Panc1 (cell line): ENCODE data around the gene NUB1. TPM values are rescaled to one million over a fixed set of nuclear protein-coding genes. Genes with fewer than 3 reads are reported as not detected.

Source experiments
- ATAC-seq: fragments of 200-7000 bp; cut with Tn5 transposase; 2 replicates; pipeline ENCODE4 v1.9.1; 2020; ENCODE audit warnings: mild to moderate bottlenecking, moderate library complexity
- BruUV-seq: library from RNA; stranded (reverse); fragments of 400-500 nt; replicated peaks from 2 replicates; lab custom pipeline; 2021; lab: Mats Ljungman, UMichigan
- CTCF ChIA-PET: fragments of 300-600 bp; sonication (Branson Sonifier 250); formaldehyde crosslinking; loops from one replicate; lab custom pipeline; 2022; ENCODE audit warnings: antibody characterized with exemption; lab: Charles Lee
- POLR2A ChIA-PET: fragments of 300-600 bp; sonication (Branson Sonifier 250); formaldehyde crosslinking; loops from one replicate; lab custom pipeline; 2022; ENCODE audit warnings: antibody characterized with exemption; lab: Charles Lee
- DNase-seq: peaks from one replicate; pipeline ENCODE4 v3.0.0-alpha.2; 2010; ENCODE audit warnings: low read depth, low spot score
- H3K27ac ChIP-seq: 2 replicates; pipeline ENCODE4 v1.5.1; 2011; ENCODE audit warnings: mild to moderate bottlenecking, low read length, inconsistent platforms
- H3K27me3 ChIP-seq: fragments of 200-500 bp; sonication (Bioruptor generic); 2 replicates; pipeline ENCODE4 v1.6.0; 2014; ENCODE audit warnings: low read length, inconsistent platforms; ENCODE audit not compliant: control insufficient read depth, insufficient read depth
- H3K36me3 ChIP-seq: fragments of 200-500 bp; sonication (Bioruptor generic); 2 replicates; pipeline ENCODE4 v1.5.1; 2014; ENCODE audit warnings: inconsistent platforms, mild to moderate bottlenecking, low read length, moderate library complexity; ENCODE audit not compliant: control insufficient read depth, insufficient read depth
- H3K4me1 ChIP-seq: 2 replicates; pipeline ENCODE4 v1.5.1; 2011; ENCODE audit warnings: inconsistent platforms, mild to moderate bottlenecking, low read length, moderate library complexity; ENCODE audit not compliant: control insufficient read depth, insufficient read depth
- H3K4me3 ChIP-seq, 2 experiments: 2 replicates each; pipeline ENCODE4 v1.5.1; 2011 to 2012; ENCODE audit warnings: low read depth in 2 of 2, low read length in 2 of 2, mild to moderate bottlenecking in 2 of 2, inconsistent platforms in 1 of 2, moderate library complexity in 1 of 2
- H3K9me3 ChIP-seq: fragments of 200-500 bp; sonication (Bioruptor generic); 2 replicates; pipeline ENCODE4 v1.5.1; 2014; ENCODE audit warnings: low read depth, mild to moderate bottlenecking, inconsistent platforms, low read length, moderate library complexity; ENCODE audit not compliant: control insufficient read depth, insufficient read depth
- CTCF ChIP-seq: fragments of 450-650 bp; IDR thresholded peaks from 2 replicates; pipeline ENCODE4 v1.5.1; 2017; ENCODE audit warnings: mild to moderate bottlenecking
- POLR2AphosphoS5 ChIP-seq: IDR thresholded peaks from 2 replicates; pipeline ENCODE4 v1.6.1; 2012; ENCODE audit warnings: mild to moderate bottlenecking, low read depth, low read length, moderate library complexity
- REST ChIP-seq, 2 experiments: IDR thresholded peaks; 2 replicates each; pipeline ENCODE4 v1.6.1; 2011 to 2012; ENCODE audit warnings: low read depth in 2 of 2, control low read depth in 1 of 2, low read length in 1 of 2, mild to moderate bottlenecking in 1 of 2, moderate library complexity in 1 of 2; ENCODE audit not compliant: insufficient read depth in 1 of 2
- SIN3A ChIP-seq: IDR thresholded peaks from 2 replicates; pipeline ENCODE4 v1.6.1; 2012; ENCODE audit warnings: low read depth, mild to moderate bottlenecking, low read length, moderate library complexity, borderline replicate concordance; ENCODE audit not compliant: insufficient read depth
- TCF7L2 ChIP-seq: IDR thresholded peaks from 2 replicates; pipeline ENCODE4 v1.6.1; 2011; ENCODE audit warnings: mild to moderate bottlenecking, low read depth, low read length, inconsistent platforms
- in situ Hi-C: cut with HindIII; loops from 2 replicates; pipeline ENCODE4 v1.10.0; 2016; ENCODE audit warnings: low sequenced_read_pairs, low pct_unique_long_range_greater_than_20kb
- intact Hi-C: fragments of 100-400 bp; cut with micrococcal nuclease; formaldehyde crosslinking; loops from one replicate; pipeline ENCODE4 v1.10.0; 2022; ENCODE audit not compliant: unreplicated experiment
- total RNA-seq: library from RNA; stranded (reverse); gene quantifications from one replicate; pipeline ENCODE4 v1.2.1, GENCODE V29; 2021; ENCODE audit not compliant: unreplicated experiment

The NUB1 gene
- total RNA-seq, 1 experiment from 2014 or later = 50.5 TPM

- in situ Hi-C loops (no loop called here), intact Hi-C loops (no loop called here)
- no peak for ATAC-seq
- H3K4me1 ChIP-seq = no peaks in the 10 kb centered on the region
- no peaks in the 10 kb centered on the region for H3K27me3 ChIP-seq
- no peak overlapping the region for H3K27ac ChIP-seq
- H3K36me3 ChIP-seq = no peaks in the 10 kb centered on the region
- DNase-seq = no peak
- no TSS peak for BruUV-seq
- TF ChIP-seq REST (IDR thresholded peaks at IDR 0.05; ENCODE audit: insufficient read depth in 1 of 2, low read depth in 2 of 2, low read length in 1 of 2) (no peak), TCF7L2 (no peak), SIN3A (no peak), POLR2AphosphoS5 (no peak), CTCF (no peak)
- ChIA-PET CTCF (no interaction called here), POLR2A (no interaction called here)
- no peaks in the 10 kb centered on the region for H3K9me3 ChIP-seq
- no peak overlapping the region for H3K4me3 ChIP-seq
Observed at GRCh38 chr7:151374726-151375125, 33.1 kb downstream of the NUB1 start.

GRCh38 chr7:151375530-151376217 is 34.1 kb downstream of the NUB1 start:
- no peak overlapping the region for H3K4me3 ChIP-seq
- intact Hi-C loops = no loop called here
- no peak overlapping the region for H3K27ac ChIP-seq
- ChIA-PET POLR2A (no interaction called here), CTCF (no interaction called here)
- DNase-seq (no peak), ATAC-seq (no peak)
- no peaks in the 10 kb centered on the region for H3K4me1 ChIP-seq
- in situ Hi-C loops = no loop called here
- BruUV-seq = no TSS peak
- no peaks in the 10 kb centered on the region for H3K36me3 ChIP-seq
- no peaks in the 10 kb centered on the region for H3K27me3 ChIP-seq
- TF ChIP-seq SIN3A (no peak), POLR2AphosphoS5 (no peak), REST (IDR thresholded peaks at IDR 0.05; ENCODE audit: insufficient read depth in 1 of 2, low read depth in 2 of 2, low read length in 1 of 2) (no peak), CTCF (no peak), TCF7L2 (no peak)
- no peaks in the 10 kb centered on the region for H3K9me3 ChIP-seq
